Stomach (tissue), 4 donors: ENCODE results near the gene GNA15.

Experiments used
- CTCF ChIP-seq, 7 experiments: fragments of 450-650 bp in 4 of 7; fragments of 200-600 bp in 3 of 7; sonication (generic) in 3 of 7; IDR thresholded peaks; one replicate each; pipeline ENCODE4 v1.5.1; 2016 to 2019; ENCODE audit warnings: antibody characterized with exemption in 7 of 7, control low read depth in 2 of 7, mild to moderate bottlenecking in 1 of 7
- EP300 ChIP-seq: sonication (generic); formaldehyde crosslinking; IDR thresholded peaks from one replicate; pipeline ENCODE4 v1.6.1; 2017; ENCODE audit warnings: antibody characterized with exemption
- POLR2A ChIP-seq, 4 donors: fragments of 450-650 bp; IDR thresholded peaks; one replicate each; pipeline ENCODE4 v1.6.1; 2016; ENCODE audit warnings: antibody characterized with exemption in 4 of 4, control low read depth in 2 of 4, mild to moderate bottlenecking in 1 of 4, moderate library complexity in 1 of 4

- TF ChIP-seq POLR2A (IDR thresholded peaks at IDR 0.05) (no peak), CTCF (IDR thresholded peaks at IDR 0.05) (no peak), EP300 (no peak)
Measured at GRCh38 chr19:3099347-3100145, 36.3 kb upstream of the GNA15 start.
